ENCODE measurements around the gene PSMG4. TPM values are rescaled to one million over a fixed set of nuclear protein-coding genes. Genes with fewer than 3 reads are reported as not detected.

The PSMG4 gene
- total and polyA plus RNA-seq, 7 donors = 18.6 to 31.3 (median 23.5) TPM

DNA sequence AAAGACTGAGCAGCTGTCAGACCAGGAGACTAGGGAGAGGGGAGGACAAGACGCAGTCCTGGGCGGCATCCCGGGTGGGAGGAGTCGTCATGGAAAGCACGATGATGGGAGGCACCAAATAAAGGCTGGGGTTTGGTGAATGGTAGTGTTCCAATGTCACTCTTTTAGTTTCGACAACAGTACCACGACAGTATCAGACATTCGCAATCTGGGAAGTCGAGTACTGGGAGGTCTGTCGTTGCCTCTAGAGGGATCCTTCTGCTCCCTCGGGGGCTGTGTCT, 32.1 kb downstream of the PSMG4 start:
- H3K27ac ChIP-seq = no peak overlapping the region
- ATAC-seq (no peak), DNase-seq (no peak)

DNA sequence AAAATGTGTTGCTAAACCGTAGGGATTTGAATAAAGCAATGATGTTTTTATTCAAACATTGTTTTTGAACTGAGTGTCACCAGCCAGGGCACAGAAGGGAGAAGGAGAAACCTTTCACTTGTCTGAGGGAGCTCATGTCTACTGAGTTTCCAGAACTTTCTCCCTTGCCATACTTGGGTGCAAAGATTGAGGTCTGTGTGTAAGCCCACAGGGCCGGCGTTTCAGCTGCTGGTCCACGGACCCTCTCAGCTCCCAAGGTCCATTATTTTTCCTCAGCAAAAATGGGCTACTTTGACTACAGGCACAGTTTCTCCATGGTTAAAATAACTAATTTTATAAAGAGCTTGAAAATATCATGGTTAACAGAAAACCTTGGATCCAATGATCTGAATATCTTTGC, 32.6 kb downstream of the PSMG4 start:
- H3K4me3 ChIP-seq = no peak overlapping the region
- H3K36me3 ChIP-seq (ENCODE audit: insufficient read depth in 1 of 2, low read depth in 1 of 2) = peaks cover 0 to 6% of the 10 kb centered on the region in 2 donors
- DNase-seq (no peak), ATAC-seq (no peak)
- WGBS, 3 donors = 95 to 97% (median 96%) methylated on average over 4 of the region's 4 CpGs
- H3K9me3 ChIP-seq = no peaks in the 10 kb centered on the region
- intact Hi-C loops (cut with DNase I) = no loop called here
- TF ChIP-seq, protein P1, sequence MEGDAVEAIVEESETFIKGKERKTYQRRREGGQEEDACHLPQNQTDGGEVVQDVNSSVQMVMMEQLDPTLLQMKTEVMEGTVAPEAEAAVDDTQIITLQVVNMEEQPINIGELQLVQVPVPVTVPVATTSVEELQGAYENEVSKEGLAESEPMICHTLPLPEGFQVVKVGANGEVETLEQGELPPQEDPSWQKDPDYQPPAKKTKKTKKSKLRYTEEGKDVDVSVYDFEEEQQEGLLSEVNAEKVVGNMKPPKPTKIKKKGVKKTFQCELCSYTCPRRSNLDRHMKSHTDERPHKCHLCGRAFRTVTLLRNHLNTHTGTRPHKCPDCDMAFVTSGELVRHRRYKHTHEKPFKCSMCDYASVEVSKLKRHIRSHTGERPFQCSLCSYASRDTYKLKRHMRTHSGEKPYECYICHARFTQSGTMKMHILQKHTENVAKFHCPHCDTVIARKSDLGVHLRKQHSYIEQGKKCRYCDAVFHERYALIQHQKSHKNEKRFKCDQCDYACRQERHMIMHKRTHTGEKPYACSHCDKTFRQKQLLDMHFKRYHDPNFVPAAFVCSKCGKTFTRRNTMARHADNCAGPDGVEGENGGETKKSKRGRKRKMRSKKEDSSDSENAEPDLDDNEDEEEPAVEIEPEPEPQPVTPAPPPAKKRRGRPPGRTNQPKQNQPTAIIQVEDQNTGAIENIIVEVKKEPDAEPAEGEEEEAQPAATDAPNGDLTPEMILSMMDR (IDR thresholded peaks at IDR 0.05) = no peak
- peaks cover 8% of the 10 kb centered on the region for H3K4me1 ChIP-seq
- H3K27me3 ChIP-seq (ENCODE audit: insufficient read depth in 3 of 3, low read length in 2 of 3) = no peaks in the 10 kb centered on the region
- H3K27ac ChIP-seq = no peak overlapping the region

More for the DNA sequence above, 32.1 kb downstream of the PSMG4 start:
- no peak overlapping the region for H3K4me3 ChIP-seq
- 68 to 79% (median 74%) methylated on average over 11 of the region's 11 CpGs for WGBS, 3 donors
- H3K4me1 ChIP-seq = peaks cover 4% of the 10 kb centered on the region
- H3K36me3 ChIP-seq (ENCODE audit: insufficient read depth in 1 of 2, low read depth in 1 of 2) = peaks cover 0 to 8% of the 10 kb centered on the region in 2 donors
- intact Hi-C loops (cut with DNase I) = no loop called here
- no peaks in the 10 kb centered on the region for H3K9me3 ChIP-seq
- no peaks in the 10 kb centered on the region for H3K27me3 ChIP-seq (ENCODE audit: insufficient read depth in 3 of 3, low read length in 2 of 3)
- TF ChIP-seq, protein P1 (IDR thresholded peaks at IDR 0.05) = no peak

DNA sequence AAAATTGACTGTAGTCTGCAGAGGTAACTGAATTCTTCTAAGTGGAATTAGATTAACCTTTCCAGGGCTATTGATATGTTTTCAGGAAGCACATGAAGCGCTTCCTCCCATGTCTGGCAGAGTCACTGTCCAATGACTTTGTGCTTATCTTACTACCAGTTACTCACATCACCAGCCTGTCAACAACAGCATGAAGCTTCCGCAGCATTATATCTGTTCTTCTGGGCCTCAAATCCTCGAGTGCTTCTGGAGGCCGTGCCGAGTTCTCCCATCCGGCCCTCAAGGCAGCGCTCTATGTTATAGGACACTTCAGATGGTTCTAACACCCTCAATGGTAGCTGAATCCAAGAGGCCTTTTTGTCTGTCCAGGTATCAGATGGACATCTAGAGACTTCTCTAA, 33.2 kb downstream of the PSMG4 start:
- Histone ChIP-seq H3K36me3 (ENCODE audit: insufficient read depth in 1 of 2, low read depth in 1 of 2) (peaks cover 0 to 5% of the 10 kb centered on the region in 2 donors), H3K9me3 (no peaks in the 10 kb centered on the region), H3K27me3 (ENCODE audit: insufficient read depth in 3 of 3, low read length in 2 of 3) (no peaks in the 10 kb centered on the region), H3K27ac (no peak overlapping the region), H3K4me1 (peaks cover 9% of the 10 kb centered on the region), H3K4me3 (no peak overlapping the region)
- TF ChIP-seq, protein P1 (IDR thresholded peaks at IDR 0.05) = no peak
- intact Hi-C loops (cut with DNase I) = no loop called here
- 80 to 88% (median 85%) methylated on average over 7 of the region's 7 CpGs for WGBS, 3 donors
- no peak for DNase-seq
- ATAC-seq = no peak

DNA sequence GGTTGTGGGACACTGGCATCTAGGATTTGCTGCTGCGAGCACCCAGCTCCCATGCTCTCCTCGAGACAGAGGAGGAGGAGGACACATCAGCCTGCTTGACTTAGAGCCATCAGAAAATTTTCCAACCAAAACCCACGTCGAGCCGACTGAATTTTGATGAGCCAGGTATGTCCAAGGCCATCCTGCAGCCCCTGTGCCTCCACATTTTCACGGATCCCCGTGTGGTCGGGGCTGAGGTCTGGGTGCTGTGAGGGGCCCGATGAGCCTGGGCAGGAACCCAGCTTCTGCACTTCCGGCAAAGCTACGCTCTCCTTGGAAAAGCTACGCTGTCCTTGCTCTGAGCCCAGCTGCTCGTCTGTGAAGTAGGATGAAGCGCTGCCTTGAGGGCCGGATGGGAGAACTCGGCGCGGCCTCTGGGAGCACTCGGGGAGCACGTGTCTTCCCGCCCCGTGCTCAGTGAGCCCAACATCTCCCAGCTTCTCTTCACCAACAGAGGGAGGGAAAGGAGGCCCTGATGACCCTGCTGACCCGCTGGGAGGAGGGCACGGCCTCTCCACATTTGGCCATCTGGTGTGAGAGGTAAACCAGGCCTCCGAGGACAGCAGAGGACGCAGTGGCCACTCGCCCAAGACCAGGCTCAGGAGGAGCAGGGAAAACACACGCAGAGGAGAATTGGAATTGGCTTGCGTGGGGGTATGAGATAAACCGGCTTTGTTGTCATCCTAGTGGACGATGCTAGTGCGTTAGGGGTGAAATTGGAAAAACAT, 33.9 kb downstream of the PSMG4 start:
- Histone ChIP-seq H3K4me1 (peaks cover 9% of the 10 kb centered on the region), H3K36me3 (ENCODE audit: insufficient read depth in 1 of 2, low read depth in 1 of 2) (peaks cover 0 to 5% of the 10 kb centered on the region in 2 donors), H3K9me3 (no peaks in the 10 kb centered on the region), H3K4me3 (no peak overlapping the region), H3K27me3 (ENCODE audit: insufficient read depth in 3 of 3, low read length in 2 of 3) (no peaks in the 10 kb centered on the region), H3K27ac (no peak overlapping the region)
- intact Hi-C loops (cut with DNase I) = no loop called here
- TF ChIP-seq, protein P1 (IDR thresholded peaks at IDR 0.05) = no peak
- WGBS, 3 donors = 87 to 92% (median 90%) methylated on average over 31 to 32 of the region's 32 CpGs
- DNase-seq = peak in 1 of 2 donors; percentile 39
- no peak for ATAC-seq

All from psoas muscle (tissue), 8 donors.